Articular chondrocyte of knee joint (primary cell): ENCODE measurements around the gene SYTL5. TPM values are rescaled to one million over a fixed set of nuclear protein-coding genes. Genes with fewer than 3 reads are reported as not detected.

ENCODE experiments used
- small RNA-seq: library from RNA; depleted of rRNA; stranded (forward); fragments of <200 nt; gene quantifications from one replicate; pipeline ENCODE3, GENCODE V24; 2012
- total RNA-seq: library from RNA; depleted of rRNA; stranded (reverse); fragments of >200 nt; gene quantifications from 2 replicates; pipeline ENCODE4 v1.2.3, GENCODE V29; 2012

Gene SYTL5
- total RNA-seq, result under 0.01 TPM in 1 of 2 replicates, not detected in the other

DNA sequence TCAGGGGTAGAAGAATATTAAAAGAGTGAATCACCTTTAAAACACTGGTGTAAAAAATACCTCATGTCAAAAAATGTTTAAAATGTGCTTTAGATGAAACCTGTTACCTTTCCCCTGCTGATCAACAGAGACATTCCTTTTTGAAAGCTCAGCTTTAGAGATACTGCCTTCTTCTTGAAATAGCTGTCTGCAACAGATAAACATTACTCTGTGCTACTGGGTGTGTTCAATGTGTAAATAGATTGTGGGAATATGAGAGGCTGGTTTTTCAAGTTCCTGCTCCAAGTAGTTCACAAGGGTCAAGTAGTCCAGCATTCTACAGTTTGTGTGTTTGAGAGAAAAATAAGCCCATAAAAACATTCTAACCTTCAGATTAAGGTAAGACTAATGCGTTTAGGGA is at the start of gene SYTL5:
TSS of gene SYTL5 (plus strand) at position 263 of the 400 bp plus-strand sequence. CDS start 27,337 bp downstream, outside the sequence.

Small RNA genes within 50 kb of the gene (small RNA-seq; reads per million reads assigned to genes)
- not detected for gene MIR548AJ2

Other genes starting within 250 kb of the SYTL5 start
- not detected in 2 replicates for gene CYBB, start 226.5 kb upstream of the SYTL5 start, total RNA-seq
- 51.9 and 57.8 TPM in 2 replicates for gene DYNLT3, start 159.0 kb upstream of the SYTL5 start, total RNA-seq
- gene SRPX, start 214.3 kb downstream of the SYTL5 start, total RNA-seq, result 6.3 and 7.2 TPM in 2 replicates